PC-3 (cell line): Measurements from ENCODE around the gene PAPOLG. TPM values are rescaled to one million over a fixed set of nuclear protein-coding genes. Genes with fewer than 3 reads are reported as not detected.
A peak's percentile ranks its signal among the peaks of the same experiment; 100 is the strongest.

Source experiments
- ATAC-seq: fragments of 200-7000 bp; cut with Tn5 transposase; 2 replicates; pipeline ENCODE4 v1.9.1; 2020; ENCODE audit warnings: mild to moderate bottlenecking, moderate library complexity
- Bru-seq: library from RNA; stranded (reverse); fragments of 400-500 nt; gene quantifications from one replicate; lab custom pipeline; 2021; lab: Mats Ljungman, UMichigan
- BruChase-seq, 2 experiments: library from RNA; stranded (reverse); fragments of 400-500 nt; gene quantifications; one replicate each; lab custom pipeline; 2021; lab: Mats Ljungman, UMichigan
- BruUV-seq: library from RNA; stranded (reverse); fragments of 400-500 nt; replicated peaks from 2 replicates; lab custom pipeline; 2021; lab: Mats Ljungman, UMichigan
- CTCF ChIA-PET: fragments of 300-600 bp; sonication (Branson Sonifier 250); formaldehyde crosslinking; loops from one replicate; lab custom pipeline; 2022; ENCODE audit warnings: antibody characterized with exemption; lab: Charles Lee
- POLR2A ChIA-PET: fragments of 300-600 bp; sonication (Branson Sonifier 250); formaldehyde crosslinking; loops from one replicate; lab custom pipeline; 2022; ENCODE audit warnings: antibody characterized with exemption; ENCODE audit not compliant: unreplicated experiment; lab: Charles Lee
- DNase-seq: peaks from one replicate; pipeline ENCODE4 v3.0.0-alpha.2; 2015
- H2AFZ ChIP-seq: fragments of 300-600 bp; sonication (generic); 2 replicates; pipeline ENCODE4 v1.6.0; 2016; ENCODE audit warnings: antibody characterized with exemption, low read length
- H3F3A ChIP-seq: fragments of 300-600 bp; sonication (generic); one replicate; pipeline ENCODE4 v1.6.0; 2017; ENCODE audit warnings: antibody characterized with exemption, low read length, control low read depth, mild to moderate bottlenecking; ENCODE audit not compliant: unreplicated experiment
- H3K27ac ChIP-seq: fragments of 300-600 bp; sonication (generic); 2 replicates; pipeline ENCODE4 v1.5.1; 2016; ENCODE audit warnings: mild to moderate bottlenecking, low read length
- H3K27me3 ChIP-seq: fragments of 300-600 bp; sonication (generic); 2 replicates; pipeline ENCODE4 v1.6.1; 2016; ENCODE audit warnings: low read length, mixed read lengths
- H3K36me3 ChIP-seq: fragments of 300-600 bp; sonication (generic); 2 replicates; pipeline ENCODE4 v1.6.1; 2016; ENCODE audit warnings: low read depth, mixed run types, low read length, mixed read lengths
- H3K4me1 ChIP-seq: fragments of 300-600 bp; sonication (generic); 2 replicates; pipeline ENCODE4 v1.5.1; 2016; ENCODE audit warnings: low read length; ENCODE audit not compliant: insufficient read depth
- H3K4me2 ChIP-seq: fragments of 300-600 bp; sonication (generic); 2 replicates; pipeline ENCODE4 v1.6.0; 2016; ENCODE audit warnings: low read length
- H3K4me3 ChIP-seq: fragments of 300-600 bp; sonication (generic); 2 replicates; pipeline ENCODE4 v1.5.1; 2016; ENCODE audit warnings: mild to moderate bottlenecking, low read length, mixed read lengths
- H3K79me2 ChIP-seq: fragments of 300-600 bp; sonication (generic); 2 replicates; pipeline ENCODE4 v1.6.1; 2017; ENCODE audit warnings: low read length, mixed read lengths
- H3K9ac ChIP-seq: fragments of 300-600 bp; sonication (generic); 2 replicates; pipeline ENCODE4 v1.6.0; 2016; ENCODE audit warnings: mild to moderate bottlenecking, low read length
- H3K9me2 ChIP-seq: fragments of 300-600 bp; sonication (generic); replicated peaks from 2 replicates; pipeline ENCODE4 v1.6.1; 2016; ENCODE audit warnings: mixed run types, low read length, mixed read lengths
- H3K9me3 ChIP-seq: fragments of 300-600 bp; sonication (generic); 2 replicates; pipeline ENCODE4 v1.6.1; 2016; ENCODE audit warnings: low read length, mixed read lengths
- H4K20me1 ChIP-seq: fragments of 300-600 bp; sonication (generic); 2 replicates; pipeline ENCODE4 v1.6.1; 2016; ENCODE audit warnings: low read length, mixed read lengths
- CTCF ChIP-seq: fragments of 300-600 bp; sonication (generic); conservative IDR thresholded peaks from 2 replicates; pipeline ENCODE4 v1.5.1; 2017; ENCODE audit warnings: antibody characterized with exemption, low read depth, mild to moderate bottlenecking, low read length
- EZH2 ChIP-seq: fragments of 300-600 bp; sonication (generic); IDR thresholded peaks from one replicate; pipeline ENCODE4 v1.6.1; 2017; ENCODE audit warnings: antibody characterized with exemption, mild to moderate bottlenecking, low read length; ENCODE audit not compliant: unreplicated experiment
- EZH2phosphoT487 ChIP-seq: fragments of 300-600 bp; sonication (generic); IDR thresholded peaks from 2 replicates; pipeline ENCODE4 v1.6.1; 2018; ENCODE audit warnings: mild to moderate bottlenecking, antibody characterized with exemption, low read length, borderline replicate concordance
- intact Hi-C: fragments of 100-400 bp; cut with micrococcal nuclease; formaldehyde crosslinking; loops from 2 replicates; pipeline ENCODE4 v1.9.0; 2023
- long read RNA-seq: library from polyadenylated mRNA; unstranded; transcript quantifications from one replicate; pipeline ENCODE4 v2.0.0, GENCODE V29; 2021; ENCODE audit not compliant: unreplicated experiment
- total RNA-seq: library from RNA; depleted of rRNA; stranded (reverse); fragments of >200 nt; gene quantifications from 2 replicates; pipeline ENCODE4 v1.2.3, GENCODE V29; 2014; rRNA removed

The PAPOLG gene
- total RNA-seq (7.1 and 8.8 TPM in 2 replicates), Bru-seq, nascent RNA (percentile 71 among the genes with signal in this experiment), BruChase-seq, experiment 1, labeled RNA remaining after a 6-hour chase (percentile 72 among the genes with signal in this experiment), BruChase-seq, experiment 2, labeled RNA remaining after a 2-hour chase (percentile 76 among the genes with signal in this experiment)
- long read RNA-seq, full-length matches to known transcripts = 4 of 12 reads
- long read RNA-seq, partial matches to known transcripts = 3 of 12 reads
- long read RNA-seq, other reads (novel, unspliced or antisense) = 5 of 12 reads

- peaks cover 10% of the 10 kb centered on the region for H3K4me1 ChIP-seq
- ChIA-PET CTCF (interaction anchor here (1.1 kb wide), 1 partner anchor 49 kb away, joined by 5 read pairs; no protein-coding TSS in a partner anchor), POLR2A (interaction anchor here (0.6 kb wide), 1 partner anchor 16 kb away, joined by 4 read pairs; no protein-coding TSS in a partner anchor)
- BruUV-seq = no TSS peak
- H3K36me3 ChIP-seq = peaks cover 14% of the 10 kb centered on the region
- H4K20me1 ChIP-seq = peaks cover 11% of the 10 kb centered on the region
- intact Hi-C loops = loop anchor here (1.0 kb wide), 1 partner anchor 49 kb away; no protein-coding TSS in a partner anchor
- no peaks in the 10 kb centered on the region for H3K9me3 ChIP-seq
- H3K27me3 ChIP-seq = no peaks in the 10 kb centered on the region
- ATAC-seq (peak; percentile 99), DNase-seq (peak; percentile 96)
- peak within 1 kb of the TSS; percentile 81 for H3K9ac ChIP-seq
- peak within 1 kb of the TSS; percentile 91 for H2AFZ ChIP-seq
- peak within 1 kb of the TSS; percentile 42 for H3K27ac ChIP-seq
- peak within 1 kb of the TSS; percentile 98 for H3K4me2 ChIP-seq
- TF ChIP-seq CTCF (no peak), EZH2 (no peak), EZH2phosphoT487 (no peak)
- no peaks in the 10 kb centered on the region for H3F3A ChIP-seq
- peaks cover 42% of the 10 kb centered on the region for H3K79me2 ChIP-seq
- peak within 1 kb of the TSS; percentile 94 for H3K4me3 ChIP-seq
- H3K9me2 ChIP-seq = no peaks in the 10 kb centered on the region
Observed at GRCh38 chr2:60756097-60757087, at the start of gene PAPOLG. Gene PAPOLG (plus strand): TSS chr2:60756268. CDS start chr2:60756479, 211 bp downstream.

- Histone ChIP-seq H3K79me2 (no peaks in the 10 kb centered on the region), H3K4me1 (no peaks in the 10 kb centered on the region), H3K36me3 (no peaks in the 10 kb centered on the region), H2AFZ (peak overlapping the region; percentile 58), H3F3A (no peaks in the 10 kb centered on the region), H3K4me3 (no peak overlapping the region), H3K4me2 (peak overlapping the region; percentile 62), H4K20me1 (no peaks in the 10 kb centered on the region), H3K27me3 (no peaks in the 10 kb centered on the region), H3K27ac (no peak overlapping the region), H3K9ac (no peak overlapping the region), H3K9me3 (no peaks in the 10 kb centered on the region), H3K9me2 (no peaks in the 10 kb centered on the region)
- intact Hi-C loops = loop anchor here (1.0 kb wide), 2 partner anchors 48 to 291 kb away; partner anchors contain the start of gene PAPOLG
- peak; percentile 40 for ATAC-seq
- no TSS peak for BruUV-seq
- POLR2A ChIA-PET = interaction anchor here (0.6 kb wide), 1 partner anchor 107 kb away, joined by 3 read pairs; no protein-coding TSS in a partner anchor
- DNase-seq = peak; percentile 69
- CTCF ChIA-PET = interaction anchor here (0.6 to 1.2 kb wide), 5 partner anchors 49 to 470 kb away, joined by 3 to 5 read pairs (median 3); partner anchors contain the start of gene PAPOLG
- no peak for TF ChIP-seq EZH2
- no peak for TF ChIP-seq EZH2phosphoT487
- peak; percentile 87 for TF ChIP-seq CTCF
Observed at GRCh38 chr2:60707750-60708371, 48.2 kb upstream of the PAPOLG start.
